Measurements from ENCODE around the gene USP3.

USP3 gene

GRCh38 chr15:63544258-63545026, 40.0 kb downstream of the USP3 start:
- Histone ChIP-seq H2BK15ac (ENCODE audit: low read length) (no peak overlapping the region), H3K9ac (ENCODE audit: low read depth, low read length, poor library complexity) (no peak overlapping the region), H2AFZ (ENCODE audit: low read length) (no peak overlapping the region), H2AK5ac (ENCODE audit: low read depth, low read length) (no peak overlapping the region), H2BK120ac (ENCODE audit: low read depth, low read length) (no peak overlapping the region), H4K91ac (ENCODE audit: low read depth, low read length, poor library complexity) (no peak overlapping the region), H3K4me1 (ENCODE audit: control insufficient read depth in 2 of 2, insufficient read depth in 1 of 2, low read depth in 1 of 2, low read length in 2 of 2) (peaks cover 2 to 3% of the 10 kb centered on the region in 2 donors), H3K9me3 (replicated peaks in 1 of 2; ENCODE audit: control insufficient read depth in 2 of 2, insufficient read depth in 1 of 2, low read depth in 1 of 2, low read length in 2 of 2) (no peaks in the 10 kb centered on the region), H3K4me3 (ENCODE audit: low read length in 2 of 2) (no peak overlapping the region), H3K23ac (ENCODE audit: low read depth, low read length, poor library complexity) (no peak overlapping the region), H2BK5ac (ENCODE audit: low read length) (no peak overlapping the region), H3K18ac (ENCODE audit: low read length) (no peak overlapping the region), H2BK12ac (ENCODE audit: low read length) (no peak overlapping the region), H3K4ac (ENCODE audit: low read length) (no peak overlapping the region), H4K8ac (ENCODE audit: low read depth, low read length) (no peak overlapping the region), H3K4me2 (ENCODE audit: insufficient read depth, low read length, poor library complexity, severe bottlenecking) (no peak overlapping the region), H3K36me3 (replicated peaks in 1 of 2; ENCODE audit: control insufficient read depth in 2 of 2, insufficient read depth in 2 of 2, low read length in 2 of 2) (peaks cover 0 to 68% of the 10 kb centered on the region in 2 donors), H3K79me1 (ENCODE audit: low read depth, low read length) (no peaks in the 10 kb centered on the region), H3K27me3 (ENCODE audit: control insufficient read depth in 3 of 3, insufficient read depth in 3 of 3, low read depth in 1 of 3, low read length in 3 of 3) (no peaks in the 10 kb centered on the region), H3K14ac (ENCODE audit: low read length) (no peak overlapping the region), H3K27ac (replicated peaks; ENCODE audit: low read length) (no peak overlapping the region)
- DNase-seq (ENCODE audit: low spot score): no peak
- WGBS, 2 donors (ENCODE audit: extremely low coverage in 2 of 2, insufficient read length in 2 of 2, insufficient replicate concordance in 1 of 2): 100% methylated on average over 1 of the region's 5 CpGs; no CpG with 5 or more reads in 1 of the 2 donors

- Histone ChIP-seq H3K27me3 (ENCODE audit: control insufficient read depth in 3 of 3, insufficient read depth in 3 of 3, low read depth in 1 of 3, low read length in 3 of 3) (no peaks in the 10 kb centered on the region), H3K9ac (ENCODE audit: low read depth, low read length, poor library complexity) (no peak overlapping the region), H2AFZ (ENCODE audit: low read length) (no peak overlapping the region), H4K8ac (ENCODE audit: low read depth, low read length) (no peak overlapping the region), H3K4ac (ENCODE audit: low read length) (no peak overlapping the region), H2BK12ac (ENCODE audit: low read length) (no peak overlapping the region), H3K79me1 (ENCODE audit: low read depth, low read length) (no peaks in the 10 kb centered on the region), H4K91ac (ENCODE audit: low read depth, low read length, poor library complexity) (no peak overlapping the region), H3K23ac (ENCODE audit: low read depth, low read length, poor library complexity) (no peak overlapping the region), H3K27ac (replicated peaks; ENCODE audit: low read length) (no peak overlapping the region), H3K36me3 (replicated peaks in 1 of 2; ENCODE audit: control insufficient read depth in 2 of 2, insufficient read depth in 2 of 2, low read length in 2 of 2) (peaks cover 0 to 57% of the 10 kb centered on the region in 2 donors), H3K14ac (ENCODE audit: low read length) (no peak overlapping the region), H3K4me2 (ENCODE audit: insufficient read depth, low read length, poor library complexity, severe bottlenecking) (no peak overlapping the region), H3K4me3 (ENCODE audit: low read length in 2 of 2) (no peak overlapping the region), H2BK5ac (ENCODE audit: low read length) (no peak overlapping the region), H2AK5ac (ENCODE audit: low read depth, low read length) (no peak overlapping the region), H3K4me1 (ENCODE audit: control insufficient read depth in 2 of 2, insufficient read depth in 1 of 2, low read depth in 1 of 2, low read length in 2 of 2) (no peaks in the 10 kb centered on the region), H3K18ac (ENCODE audit: low read length) (no peak overlapping the region), H3K9me3 (replicated peaks in 1 of 2; ENCODE audit: control insufficient read depth in 2 of 2, insufficient read depth in 1 of 2, low read depth in 1 of 2, low read length in 2 of 2) (no peaks in the 10 kb centered on the region), H2BK15ac (ENCODE audit: low read length) (no peak overlapping the region), H2BK120ac (ENCODE audit: low read depth, low read length) (no peak overlapping the region)
- no CpG with 5 or more reads among the region's 10 CpGs for WGBS, 2 donors (ENCODE audit: extremely low coverage in 2 of 2, insufficient read length in 2 of 2, insufficient replicate concordance in 1 of 2)
- no peak for DNase-seq (ENCODE audit: low spot score)
These were observed 41.1 kb downstream of the USP3 start for GRCh38 chr15:63545520-63545919.

- peaks cover 2% of the 10 kb centered on the region for H3K79me1 ChIP-seq (ENCODE audit: low read depth, low read length)
- H3K4ac ChIP-seq (ENCODE audit: low read length): no peak overlapping the region
- H2BK15ac ChIP-seq (ENCODE audit: low read length): no peak overlapping the region
- no peak overlapping the region for H4K8ac ChIP-seq (ENCODE audit: low read depth, low read length)
- H3K18ac ChIP-seq (ENCODE audit: low read length): no peak overlapping the region
- H3K4me3 ChIP-seq (ENCODE audit: low read length in 2 of 2): no peak overlapping the region
- no peaks in the 10 kb centered on the region for H3K9me3 ChIP-seq (replicated peaks in 1 of 2; ENCODE audit: control insufficient read depth in 2 of 2, insufficient read depth in 1 of 2, low read depth in 1 of 2, low read length in 2 of 2)
- DNase-seq (ENCODE audit: low spot score): no peak
- H2BK5ac ChIP-seq (ENCODE audit: low read length): no peak overlapping the region
- H3K4me2 ChIP-seq (ENCODE audit: insufficient read depth, low read length, poor library complexity, severe bottlenecking): no peak overlapping the region
- no peak overlapping the region for H4K91ac ChIP-seq (ENCODE audit: low read depth, low read length, poor library complexity)
- H3K27ac ChIP-seq (replicated peaks; ENCODE audit: low read length): no peak overlapping the region
- no peak overlapping the region for H2AK5ac ChIP-seq (ENCODE audit: low read depth, low read length)
- H3K27me3 ChIP-seq (ENCODE audit: control insufficient read depth in 3 of 3, insufficient read depth in 3 of 3, low read depth in 1 of 3, low read length in 3 of 3): no peaks in the 10 kb centered on the region
- H2BK12ac ChIP-seq (ENCODE audit: low read length): no peak overlapping the region
- no peak overlapping the region for H3K23ac ChIP-seq (ENCODE audit: low read depth, low read length, poor library complexity)
- no CpG with 5 or more reads among the region's 1 CpG for WGBS, 2 donors (ENCODE audit: extremely low coverage in 2 of 2, insufficient read length in 2 of 2, insufficient replicate concordance in 1 of 2)
- peaks cover 0 to 41% of the 10 kb centered on the region in 2 donors for H3K36me3 ChIP-seq (replicated peaks in 1 of 2; ENCODE audit: control insufficient read depth in 2 of 2, insufficient read depth in 2 of 2, low read length in 2 of 2)
- H3K14ac ChIP-seq (ENCODE audit: low read length): no peak overlapping the region
- H3K9ac ChIP-seq (ENCODE audit: low read depth, low read length, poor library complexity): no peak overlapping the region
- peaks cover 0 to 20% of the 10 kb centered on the region in 2 donors for H3K4me1 ChIP-seq (ENCODE audit: control insufficient read depth in 2 of 2, insufficient read depth in 1 of 2, low read depth in 1 of 2, low read length in 2 of 2)
- no peak overlapping the region for H2BK120ac ChIP-seq (ENCODE audit: low read depth, low read length)
- H2AFZ ChIP-seq (ENCODE audit: low read length): no peak overlapping the region
These were observed 47.0 kb downstream of the USP3 start for GRCh38 chr15:63551400-63551799.

GRCh38 chr15:63553388-63553791, 49.0 kb downstream of the USP3 start:
- Histone ChIP-seq H3K4me2 (ENCODE audit: insufficient read depth, low read length, poor library complexity, severe bottlenecking) (no peak overlapping the region), H3K14ac (ENCODE audit: low read length) (no peak overlapping the region), H3K27me3 (ENCODE audit: control insufficient read depth in 3 of 3, insufficient read depth in 3 of 3, low read depth in 1 of 3, low read length in 3 of 3) (no peaks in the 10 kb centered on the region), H2AFZ (ENCODE audit: low read length) (no peak overlapping the region), H3K23ac (ENCODE audit: low read depth, low read length, poor library complexity) (no peak overlapping the region), H2AK5ac (ENCODE audit: low read depth, low read length) (no peak overlapping the region), H4K8ac (ENCODE audit: low read depth, low read length) (no peak overlapping the region), H2BK15ac (ENCODE audit: low read length) (no peak overlapping the region), H2BK5ac (ENCODE audit: low read length) (no peak overlapping the region), H2BK12ac (ENCODE audit: low read length) (no peak overlapping the region), H3K9ac (ENCODE audit: low read depth, low read length, poor library complexity) (no peak overlapping the region), H3K18ac (ENCODE audit: low read length) (no peak overlapping the region), H3K4me1 (ENCODE audit: control insufficient read depth in 2 of 2, insufficient read depth in 1 of 2, low read depth in 1 of 2, low read length in 2 of 2) (peaks cover 0 to 20% of the 10 kb centered on the region in 2 donors), H3K27ac (replicated peaks; ENCODE audit: low read length) (no peak overlapping the region), H3K36me3 (replicated peaks in 1 of 2; ENCODE audit: control insufficient read depth in 2 of 2, insufficient read depth in 2 of 2, low read length in 2 of 2) (peaks cover 7 to 54% of the 10 kb centered on the region in 2 donors), H3K9me3 (replicated peaks in 1 of 2; ENCODE audit: control insufficient read depth in 2 of 2, insufficient read depth in 1 of 2, low read depth in 1 of 2, low read length in 2 of 2) (no peaks in the 10 kb centered on the region), H2BK120ac (ENCODE audit: low read depth, low read length) (no peak overlapping the region), H3K79me1 (ENCODE audit: low read depth, low read length) (peaks cover 2% of the 10 kb centered on the region), H3K4ac (ENCODE audit: low read length) (no peak overlapping the region), H3K4me3 (ENCODE audit: low read length in 2 of 2) (no peak overlapping the region), H4K91ac (ENCODE audit: low read depth, low read length, poor library complexity) (no peak overlapping the region)
- DNase-seq (ENCODE audit: low spot score): no peak
- WGBS, 2 donors (ENCODE audit: extremely low coverage in 2 of 2, insufficient read length in 2 of 2, insufficient replicate concordance in 1 of 2): no CpG with 5 or more reads among the region's 3 CpGs
